H9 (cell line): ENCODE measurements around the gene SLC2A5. TPM values are rescaled to one million over a fixed set of nuclear protein-coding genes. Genes with fewer than 3 reads are reported as not detected.

ENCODE experiments used
- DNase-seq: peaks from one replicate; pipeline ENCODE4 v3.0.0-alpha.2; 2017
- H2AFZ ChIP-seq: one replicate; pipeline ENCODE4 v1.6.1; 2013; ENCODE audit warnings: mild to moderate bottlenecking, low read length, control low read depth, moderate library complexity
- H2AK5ac ChIP-seq: 2 replicates; pipeline ENCODE4 v1.6.1; 2013; ENCODE audit warnings: low read length, control low read depth, mixed read lengths; ENCODE audit not compliant: insufficient read length
- H2BK120ac ChIP-seq: one replicate; pipeline ENCODE4 v1.6.1; 2013; ENCODE audit warnings: low read depth, mild to moderate bottlenecking, low read length, control low read depth, inconsistent platforms; ENCODE audit not compliant: poor library complexity, severe bottlenecking
- H2BK12ac ChIP-seq: 2 replicates; pipeline ENCODE4 v1.6.1; 2013; ENCODE audit warnings: low read length, control low read depth, mixed read lengths, low read depth; ENCODE audit not compliant: insufficient read length
- H2BK15ac ChIP-seq: 2 replicates; pipeline ENCODE4 v1.6.1; 2013; ENCODE audit warnings: low read depth, low read length, control low read depth
- H2BK20ac ChIP-seq: one replicate; pipeline ENCODE4 v1.6.1; 2013; ENCODE audit warnings: low read depth, mild to moderate bottlenecking, low read length, control low read depth, inconsistent platforms; ENCODE audit not compliant: poor library complexity, severe bottlenecking
- H2BK5ac ChIP-seq: 2 replicates; pipeline ENCODE4 v1.6.1; 2013; ENCODE audit warnings: low read length, control low read depth, mixed read lengths; ENCODE audit not compliant: insufficient read length
- H3K14ac ChIP-seq: 2 replicates; pipeline ENCODE4 v1.6.1; 2013; ENCODE audit warnings: low read length, control low read depth; ENCODE audit not compliant: insufficient read depth
- H3K18ac ChIP-seq: 2 replicates; pipeline ENCODE4 v1.6.1; 2013; ENCODE audit warnings: low read depth, mild to moderate bottlenecking, mixed read lengths, low read length, control low read depth; ENCODE audit not compliant: insufficient read length
- H3K23ac ChIP-seq: 2 replicates; pipeline ENCODE4 v1.6.1; 2013; ENCODE audit warnings: low read length, control low read depth, mixed read lengths, low read depth; ENCODE audit not compliant: insufficient read length
- H3K23me2 ChIP-seq: 2 replicates; pipeline ENCODE4 v1.6.1; 2013; ENCODE audit warnings: low read depth, mild to moderate bottlenecking, mixed read lengths, low read length, control low read depth; ENCODE audit not compliant: insufficient read length, poor library complexity, severe bottlenecking
- H3K27ac ChIP-seq: 2 replicates; pipeline ENCODE4 v1.5.1; 2013; ENCODE audit warnings: low read length, control low read depth, mixed read lengths, low read depth; ENCODE audit not compliant: insufficient read length
- H3K27me3 ChIP-seq: 2 replicates; pipeline ENCODE4 v1.6.1; 2013; ENCODE audit warnings: low read length, control low read depth, inconsistent platforms; ENCODE audit not compliant: insufficient read depth
- H3K4ac ChIP-seq: 2 replicates; pipeline ENCODE4 v1.6.1; 2013; ENCODE audit warnings: low read depth, mild to moderate bottlenecking, control low read depth, inconsistent platforms, low read length, moderate library complexity
- H3K4me1 ChIP-seq: 2 replicates; pipeline ENCODE4 v1.6.1; 2013; ENCODE audit warnings: low read length, control low read depth, inconsistent platforms; ENCODE audit not compliant: insufficient read depth
- H3K4me2 ChIP-seq: 2 replicates; pipeline ENCODE4 v1.6.1; 2013; ENCODE audit warnings: low read length, control low read depth, mixed read lengths; ENCODE audit not compliant: insufficient read length, insufficient read depth
- H3K56ac ChIP-seq: 2 replicates; pipeline ENCODE4 v1.6.1; 2013; ENCODE audit warnings: low read depth, mild to moderate bottlenecking, mixed read lengths, low read length, control low read depth; ENCODE audit not compliant: insufficient read length
- H3K79me1 ChIP-seq: 2 replicates; pipeline ENCODE4 v1.6.1; 2013; ENCODE audit warnings: low read depth, mild to moderate bottlenecking, moderate library complexity, low read length, control low read depth, inconsistent platforms; ENCODE audit not compliant: insufficient read depth, poor library complexity, severe bottlenecking
- H3K79me2 ChIP-seq: 2 replicates; pipeline ENCODE4 v1.6.1; 2013; ENCODE audit warnings: low read length, control low read depth, inconsistent platforms; ENCODE audit not compliant: insufficient read depth
- H3K9ac ChIP-seq: 2 replicates; pipeline ENCODE4 v1.6.1; 2013; ENCODE audit warnings: low read length, control low read depth, mixed read lengths; ENCODE audit not compliant: insufficient read length; ENCODE audit errors: extremely low read depth
- H3K9me3 ChIP-seq: one replicate; pipeline ENCODE4 v1.6.1; 2013; ENCODE audit warnings: low read depth, low read length, inconsistent platforms; ENCODE audit not compliant: control insufficient read depth
- H3T11ph ChIP-seq: one replicate; pipeline ENCODE4 v1.6.1; 2013; ENCODE audit warnings: mild to moderate bottlenecking, low read length, control low read depth, inconsistent platforms
- H4K20me1 ChIP-seq: one replicate; pipeline ENCODE4 v1.6.1; 2013; ENCODE audit not compliant: control insufficient read depth, insufficient read length, insufficient read depth
- H4K5ac ChIP-seq: 2 replicates; pipeline ENCODE4 v1.6.1; 2013; ENCODE audit warnings: low read depth, mild to moderate bottlenecking, mixed read lengths, low read length, control low read depth; ENCODE audit not compliant: insufficient read length
- H4K8ac ChIP-seq: replicated peaks from 2 replicates; pipeline ENCODE4 v1.6.1; 2013; ENCODE audit warnings: low read length, control low read depth, mixed read lengths, low read depth; ENCODE audit not compliant: insufficient read length
- H4K91ac ChIP-seq: 2 replicates; pipeline ENCODE4 v1.6.1; 2013; ENCODE audit warnings: low read depth, mild to moderate bottlenecking, moderate library complexity, mixed read lengths, low read length, control low read depth; ENCODE audit not compliant: insufficient read length
- H3K27ac Mint-ChIP-seq, 3 experiments: 2 replicates in 2 of 3; 3 replicates in 1 of 3; pipeline ENCODE4 v1.8.0; 2020 to 2021; ENCODE audit warnings: mixed read lengths in 3 of 3, mild to moderate bottlenecking in 1 of 3, moderate library complexity in 1 of 3
- H3K27me3 Mint-ChIP-seq: 2 replicates; pipeline ENCODE4 v1.8.0; 2021; ENCODE audit warnings: low read depth, mild to moderate bottlenecking, moderate library complexity, mixed read lengths
- H3K36me3 Mint-ChIP-seq, 3 experiments: 2 replicates in 2 of 3; 3 replicates in 1 of 3; pipeline ENCODE4 v1.8.0; 2020 to 2021; ENCODE audit warnings: low read depth in 3 of 3, mixed read lengths in 3 of 3; ENCODE audit not compliant: insufficient read depth in 1 of 3
- H3K4me1 Mint-ChIP-seq, 2 experiments: 2 replicates each; pipeline ENCODE4 v1.8.0; 2020; ENCODE audit warnings: mixed read lengths in 2 of 2
- H3K4me3 Mint-ChIP-seq, 2 experiments: 2 replicates in 1 of 2; 3 replicates in 1 of 2; pipeline ENCODE4 v1.8.0; 2020 to 2021; ENCODE audit warnings: mild to moderate bottlenecking in 2 of 2, mixed read lengths in 2 of 2, moderate library complexity in 1 of 2
- H3K9me3 Mint-ChIP-seq, 2 experiments: 2 replicates in 1 of 2; 3 replicates in 1 of 2; pipeline ENCODE4 v1.8.0; 2020; ENCODE audit warnings: mild to moderate bottlenecking in 2 of 2, mixed read lengths in 2 of 2, moderate library complexity in 1 of 2
- WGBS: extraction: QIAGEN DNeasy Blood & Tissue Kit; methylation state at CpG from one replicate; pipeline ENCODE4 v1.1.7; 2013; ENCODE audit warnings: missing lambda C conversion rate, low lambda C conversion rate, mixed read lengths; ENCODE audit not compliant: insufficient read length; ENCODE audit errors: extremely low coverage; 5-methylcytosine and 5-hydroxymethylcytosine counted together
- total RNA-seq: library from RNA; stranded (reverse); gene quantifications from 2 replicates; pipeline ENCODE4 v1.2.1, GENCODE V29; 2021
- TF ChIP-seq, protein P1 (sequence below): fragments of 200-600 bp; sonication (generic); conservative IDR thresholded peaks from 3 replicates; pipeline ENCODE4 v1.8.0; 2021; ENCODE audit warnings: antibody characterized with exemption, mild to moderate bottlenecking

SLC2A5 gene
- total RNA-seq, 1 experiment from 2014 or later, result not detected

DNA sequence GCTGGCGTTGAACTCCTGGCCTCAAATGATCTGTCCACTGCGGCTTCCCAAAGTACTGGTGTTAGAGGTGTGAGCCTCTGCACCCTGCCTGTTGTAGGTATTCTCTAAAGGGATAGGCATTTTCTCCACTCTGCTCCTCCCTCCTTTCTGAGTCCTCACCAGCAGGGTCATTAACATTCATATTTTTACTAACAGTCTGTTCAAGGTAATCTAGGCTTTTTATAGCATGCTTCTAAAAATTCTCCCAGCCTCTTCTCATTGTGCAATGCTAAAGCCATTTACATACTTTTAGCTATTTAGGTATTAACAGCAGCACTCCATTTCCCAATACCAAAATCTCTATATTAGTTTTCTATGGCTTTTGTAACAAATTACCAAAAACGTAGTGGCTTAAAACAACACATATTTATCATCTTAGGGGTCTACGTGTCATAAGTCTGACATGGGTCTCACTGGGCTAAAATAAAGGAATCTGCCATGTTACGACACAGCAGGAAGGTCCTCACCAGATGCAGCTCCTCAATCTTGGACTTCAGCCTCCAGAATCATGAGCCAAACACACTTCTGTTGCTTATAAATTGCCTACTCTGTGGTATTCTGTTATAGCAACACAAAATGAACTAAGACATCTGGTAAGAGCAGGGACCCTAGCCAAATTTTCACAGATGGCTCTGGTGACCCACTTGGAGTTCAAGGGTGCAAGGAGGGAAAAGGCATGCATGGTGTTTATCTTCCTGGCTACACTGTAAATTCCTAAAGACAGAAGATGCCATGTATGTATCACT lies 40.3 kb downstream of the SLC2A5 start:
- H3K23me2 ChIP-seq, result no peaks in the 10 kb centered on the region
- H3K4me1 Mint-ChIP-seq, result peaks cover 8 to 9% of the 10 kb centered on the region in 2 experiments
- no peak overlapping the region for H2BK5ac ChIP-seq
- H3K4me1 ChIP-seq, result no peaks in the 10 kb centered on the region
- H3K4me2 ChIP-seq, result no peak overlapping the region
- H3K27ac ChIP-seq, result no peak overlapping the region
- DNase-seq, result no peak
- H4K8ac ChIP-seq, result no peak overlapping the region
- H3K79me2 ChIP-seq, result no peaks in the 10 kb centered on the region
- H3K9me3 ChIP-seq, result peaks cover 14% of the 10 kb centered on the region
- no peak overlapping the region for H4K91ac ChIP-seq
- no peak overlapping the region for H3K4me3 Mint-ChIP-seq
- no peak overlapping the region for H2BK20ac ChIP-seq
- no peak overlapping the region for H3T11ph ChIP-seq
- H4K20me1 ChIP-seq, result no peaks in the 10 kb centered on the region
- no peak overlapping the region for H2AFZ ChIP-seq
- H3K27me3 Mint-ChIP-seq, result no peaks in the 10 kb centered on the region
- H2BK120ac ChIP-seq, result no peak overlapping the region
- H3K27ac Mint-ChIP-seq, result no peak overlapping the region
- no peak overlapping the region for H2BK15ac ChIP-seq
- H2BK12ac ChIP-seq, result no peak overlapping the region
- H3K9me3 Mint-ChIP-seq, result peaks cover 24 to 28% of the 10 kb centered on the region in 2 experiments
- no peaks in the 10 kb centered on the region for H3K27me3 ChIP-seq
- peaks cover 2 to 21% (median 3%) of the 10 kb centered on the region in 3 experiments; a peak in 5 of 7 replicates for H3K36me3 Mint-ChIP-seq
- no peak overlapping the region for H3K4ac ChIP-seq
- no peak overlapping the region for H3K56ac ChIP-seq
- H4K5ac ChIP-seq, result no peak overlapping the region
- no peaks in the 10 kb centered on the region for H3K79me1 ChIP-seq
- no peak overlapping the region for H2AK5ac ChIP-seq
- H3K14ac ChIP-seq, result no peak overlapping the region
- H3K18ac ChIP-seq, result no peak overlapping the region
- H3K23ac ChIP-seq, result no peak overlapping the region
- TF ChIP-seq, protein P1, sequence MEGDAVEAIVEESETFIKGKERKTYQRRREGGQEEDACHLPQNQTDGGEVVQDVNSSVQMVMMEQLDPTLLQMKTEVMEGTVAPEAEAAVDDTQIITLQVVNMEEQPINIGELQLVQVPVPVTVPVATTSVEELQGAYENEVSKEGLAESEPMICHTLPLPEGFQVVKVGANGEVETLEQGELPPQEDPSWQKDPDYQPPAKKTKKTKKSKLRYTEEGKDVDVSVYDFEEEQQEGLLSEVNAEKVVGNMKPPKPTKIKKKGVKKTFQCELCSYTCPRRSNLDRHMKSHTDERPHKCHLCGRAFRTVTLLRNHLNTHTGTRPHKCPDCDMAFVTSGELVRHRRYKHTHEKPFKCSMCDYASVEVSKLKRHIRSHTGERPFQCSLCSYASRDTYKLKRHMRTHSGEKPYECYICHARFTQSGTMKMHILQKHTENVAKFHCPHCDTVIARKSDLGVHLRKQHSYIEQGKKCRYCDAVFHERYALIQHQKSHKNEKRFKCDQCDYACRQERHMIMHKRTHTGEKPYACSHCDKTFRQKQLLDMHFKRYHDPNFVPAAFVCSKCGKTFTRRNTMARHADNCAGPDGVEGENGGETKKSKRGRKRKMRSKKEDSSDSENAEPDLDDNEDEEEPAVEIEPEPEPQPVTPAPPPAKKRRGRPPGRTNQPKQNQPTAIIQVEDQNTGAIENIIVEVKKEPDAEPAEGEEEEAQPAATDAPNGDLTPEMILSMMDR, result no peak
- WGBS, result no CpG with 5 or more reads among the region's 5 CpGs
- no peak overlapping the region for H3K9ac ChIP-seq
